ENCODE results near the gene CHCT1. TPM values are rescaled to one million over a fixed set of nuclear protein-coding genes. Genes with fewer than 3 reads are reported as not detected.

The CHCT1 gene
- total RNA-seq, 1 donor from 2014 or later: not detected

- H3K36me3 Mint-ChIP-seq: no peaks in the 10 kb centered on the region
- H3K4me1 Mint-ChIP-seq: peaks cover 12% of the 10 kb centered on the region
- H3K9me3 Mint-ChIP-seq: no peaks in the 10 kb centered on the region
- no peak for DNase-seq (ENCODE audit: low spot score in 2 of 2, unreplicated experiment in 2 of 2)
- no peak for TF ChIP-seq CTCF (IDR thresholded peaks at IDR 0.05; ENCODE audit: unreplicated experiment)
- H3K27ac Mint-ChIP-seq: no peak overlapping the region
- H3K4me3 Mint-ChIP-seq: no peak overlapping the region
- no peaks in the 10 kb centered on the region for H3K27me3 Mint-ChIP-seq (ENCODE audit: low read depth)
These were observed 26.7 kb upstream of the CHCT1 start for GRCh38 chr17:60395508-60396065.

- no peaks in the 10 kb centered on the region for H3K27me3 Mint-ChIP-seq (ENCODE audit: low read depth)
- no peaks in the 10 kb centered on the region for H3K9me3 Mint-ChIP-seq
- no peak for TF ChIP-seq CTCF (IDR thresholded peaks at IDR 0.05; ENCODE audit: unreplicated experiment)
- H3K27ac Mint-ChIP-seq: no peak overlapping the region
- H3K4me3 Mint-ChIP-seq: no peak overlapping the region
- peaks cover 6% of the 10 kb centered on the region for H3K4me1 Mint-ChIP-seq
- DNase-seq (ENCODE audit: low spot score in 2 of 2, unreplicated experiment in 2 of 2): no peak
- H3K36me3 Mint-ChIP-seq: no peaks in the 10 kb centered on the region
These were observed 25.9 kb upstream of the CHCT1 start for GRCh38 chr17:60396412-60396811.

GRCh38 chr17:60398227-60398959, 23.9 kb upstream of the CHCT1 start:
- H3K9me3 Mint-ChIP-seq: no peaks in the 10 kb centered on the region
- H3K27me3 Mint-ChIP-seq (ENCODE audit: low read depth): no peaks in the 10 kb centered on the region
- H3K36me3 Mint-ChIP-seq: no peaks in the 10 kb centered on the region
- no peak for DNase-seq (ENCODE audit: low spot score in 2 of 2, unreplicated experiment in 2 of 2)
- peaks cover under 1% of the 10 kb centered on the region for H3K4me1 Mint-ChIP-seq
- H3K27ac Mint-ChIP-seq: no peak overlapping the region
- no peak for TF ChIP-seq CTCF (IDR thresholded peaks at IDR 0.05; ENCODE audit: unreplicated experiment)
- H3K4me3 Mint-ChIP-seq: no peak overlapping the region

- no peak for TF ChIP-seq CTCF (IDR thresholded peaks at IDR 0.05; ENCODE audit: unreplicated experiment)
- Mint-ChIP-seq H3K36me3 (no peaks in the 10 kb centered on the region), H3K9me3 (no peaks in the 10 kb centered on the region), H3K4me1 (no peaks in the 10 kb centered on the region), H3K27ac (no peak overlapping the region), H3K27me3 (ENCODE audit: low read depth) (no peaks in the 10 kb centered on the region), H3K4me3 (no peak overlapping the region)
- DNase-seq (ENCODE audit: low spot score in 2 of 2, unreplicated experiment in 2 of 2): no peak
These were observed 20.5 kb upstream of the CHCT1 start for GRCh38 chr17:60401819-60402218.

GRCh38 chr17:60403523-60403810, 18.8 kb upstream of the CHCT1 start:
- Mint-ChIP-seq H3K36me3 (no peaks in the 10 kb centered on the region), H3K27ac (no peak overlapping the region), H3K9me3 (peaks cover 5% of the 10 kb centered on the region)

More at GRCh38 chr17:60403523-60403810, 18.8 kb upstream of the CHCT1 start:
- no peaks in the 10 kb centered on the region for H3K27me3 Mint-ChIP-seq (ENCODE audit: low read depth)
- DNase-seq (ENCODE audit: low spot score in 2 of 2, unreplicated experiment in 2 of 2): no peak
- H3K4me1 Mint-ChIP-seq: no peaks in the 10 kb centered on the region
- H3K4me3 Mint-ChIP-seq: no peak overlapping the region
- no peak for TF ChIP-seq CTCF (IDR thresholded peaks at IDR 0.05; ENCODE audit: unreplicated experiment)
